OCI-LY7 (cell line): Measurements from ENCODE around the gene PHEX. TPM values are rescaled to one million over a fixed set of nuclear protein-coding genes. Genes with fewer than 3 reads are reported as not detected.

ENCODE experiments used
- BruUV-seq: library from RNA; stranded (reverse); fragments of 400-500 nt; replicated peaks from 2 replicates; lab custom pipeline; 2021; lab: Mats Ljungman, UMichigan
- CTCF ChIA-PET: fragments of 300-600 bp; sonication (Branson Sonifier 250); formaldehyde crosslinking; loops from one replicate; lab custom pipeline; 2022; ENCODE audit warnings: antibody characterized with exemption; ENCODE audit not compliant: unreplicated experiment; lab: Charles Lee
- POLR2A ChIA-PET: fragments of 300-600 bp; sonication (Branson Sonifier 250); formaldehyde crosslinking; loops from one replicate; lab custom pipeline; 2022; ENCODE audit warnings: antibody characterized with exemption; lab: Charles Lee
- DNase-seq: peaks from one replicate; pipeline ENCODE4 v3.0.0-alpha.2; 2015; ENCODE audit warnings: low spot score
- H2AFZ ChIP-seq: fragments of 200-600 bp; sonication (generic), shearing (Covaris generic); 2 replicates; pipeline ENCODE4 v1.6.1; 2014; ENCODE audit warnings: mild to moderate bottlenecking, antibody characterized with exemption, low read length, moderate library complexity
- H3K27ac ChIP-seq: fragments of 200-600 bp; sonication (generic); 2 replicates; pipeline ENCODE4 v1.5.1; 2014; ENCODE audit warnings: mixed run types, low read depth, mild to moderate bottlenecking, moderate library complexity, low read length, inconsistent platforms; ENCODE audit not compliant: poor library complexity, severe bottlenecking
- H3K36me3 ChIP-seq: fragments of 200-600 bp; sonication (generic); 2 replicates; pipeline ENCODE4 v1.6.1; 2014; ENCODE audit warnings: mild to moderate bottlenecking, antibody characterized with exemption, low read length, moderate library complexity, mixed read lengths; ENCODE audit not compliant: insufficient read depth
- H3K4me1 ChIP-seq: fragments of 200-600 bp; sonication (generic); 2 replicates; pipeline ENCODE4 v1.5.1; 2014; ENCODE audit warnings: mild to moderate bottlenecking, low read length; ENCODE audit not compliant: insufficient read depth, poor library complexity, severe bottlenecking
- H3K4me2 ChIP-seq: fragments of 200-600 bp; sonication (generic); 2 replicates; pipeline ENCODE4 v1.6.1; 2014; ENCODE audit warnings: mild to moderate bottlenecking, low read length
- H3K4me3 ChIP-seq: fragments of 200-600 bp; sonication (generic); 2 replicates; pipeline ENCODE4 v1.5.1; 2014; ENCODE audit warnings: mild to moderate bottlenecking, low read depth, low read length; ENCODE audit not compliant: poor library complexity, severe bottlenecking
- H3K79me2 ChIP-seq: fragments of 200-600 bp; sonication (generic); 2 replicates; pipeline ENCODE4 v1.6.1; 2016; ENCODE audit warnings: low read depth, mild to moderate bottlenecking, low read length, moderate library complexity, mixed read lengths; ENCODE audit not compliant: insufficient read depth
- H3K9me2 ChIP-seq: fragments of 200-600 bp; sonication (generic); 2 replicates; pipeline ENCODE4 v1.6.1; 2016; ENCODE audit warnings: mild to moderate bottlenecking, low read length, mixed read lengths; ENCODE audit not compliant: insufficient read depth
- H3K9me3 ChIP-seq: fragments of 200-600 bp; sonication (generic); 2 replicates; pipeline ENCODE4 v1.6.1; 2014; ENCODE audit warnings: mild to moderate bottlenecking, mixed run types, low read length, mixed read lengths
- H4K20me1 ChIP-seq: fragments of 200-600 bp; sonication (generic); 2 replicates; pipeline ENCODE4 v1.6.1; 2014; ENCODE audit warnings: mild to moderate bottlenecking, antibody characterized with exemption, low read length, moderate library complexity, mixed read lengths; ENCODE audit not compliant: insufficient read depth
- CTCF ChIP-seq: fragments of 200-600 bp; sonication (generic); conservative IDR thresholded peaks from 2 replicates; pipeline ENCODE4 v1.5.1; 2014; ENCODE audit warnings: mild to moderate bottlenecking, antibody characterized with exemption, low read length, moderate library complexity, mixed read lengths
- EZH2phosphoT487 ChIP-seq: fragments of 200-600 bp; sonication (generic); IDR thresholded peaks from 2 replicates; pipeline ENCODE4 v1.6.1; 2018; ENCODE audit warnings: low read depth, borderline replicate concordance, mild to moderate bottlenecking, mixed run types, antibody characterized with exemption, low read length, moderate library complexity, mixed read lengths
- intact Hi-C: fragments of 100-400 bp; cut with micrococcal nuclease; formaldehyde crosslinking; loops from one replicate; pipeline ENCODE4 v1.10.0; 2022; ENCODE audit not compliant: unreplicated experiment
- total RNA-seq, 2 experiments: library from RNA; depleted of rRNA in 1 of 2; stranded (reverse); fragments of >200 nt in 1 of 2; shearing (Covaris generic) in 1 of 2; gene quantifications; 2 replicates each; pipeline ENCODE4 v1.2.3, GENCODE V29; 2014 to 2022

PHEX gene
- total RNA-seq, 2 experiments from 2014 or later: 0.09 TPM; not detected in 1

GRCh38 chrX:21989384-21989783 is 42.7 kb upstream of the PHEX start:
- no peak overlapping the region for H3K4me3 ChIP-seq
- H3K4me1 ChIP-seq: no peaks in the 10 kb centered on the region
- TF ChIP-seq EZH2phosphoT487: no peak
- TF ChIP-seq CTCF: no peak
- no peaks in the 10 kb centered on the region for H3K9me2 ChIP-seq
- POLR2A ChIA-PET: interaction anchor here (0.6 kb wide), 1 partner anchor 13 kb away, joined by 4 read pairs; no protein-coding TSS in a partner anchor
- H3K9me3 ChIP-seq: no peaks in the 10 kb centered on the region
- H2AFZ ChIP-seq: no peak overlapping the region
- no peak for DNase-seq
- no peaks in the 10 kb centered on the region for H4K20me1 ChIP-seq
- intact Hi-C loops: no loop called here
- no peaks in the 10 kb centered on the region for H3K79me2 ChIP-seq
- no peak overlapping the region for H3K27ac ChIP-seq
- H3K4me2 ChIP-seq: no peak overlapping the region
- BruUV-seq: no TSS peak
- CTCF ChIA-PET: no interaction called here
- peaks cover 37% of the 10 kb centered on the region for H3K36me3 ChIP-seq

GRCh38 chrX:21990832-21991231 is 41.3 kb upstream of the PHEX start:
- no peak overlapping the region for H3K4me3 ChIP-seq
- no peaks in the 10 kb centered on the region for H3K9me3 ChIP-seq
- H3K4me2 ChIP-seq: no peak overlapping the region
- no TSS peak for BruUV-seq
- peaks cover 35% of the 10 kb centered on the region for H3K36me3 ChIP-seq
- CTCF ChIA-PET: no interaction called here
- H4K20me1 ChIP-seq: no peaks in the 10 kb centered on the region
- no peak overlapping the region for H3K27ac ChIP-seq
- H3K4me1 ChIP-seq: no peaks in the 10 kb centered on the region
- TF ChIP-seq CTCF (no peak), EZH2phosphoT487 (no peak)
- H2AFZ ChIP-seq: no peak overlapping the region
- intact Hi-C loops: no loop called here
- no peak for DNase-seq
- POLR2A ChIA-PET: no interaction called here
- no peaks in the 10 kb centered on the region for H3K9me2 ChIP-seq
- no peaks in the 10 kb centered on the region for H3K79me2 ChIP-seq

- Histone ChIP-seq H3K4me1 (no peaks in the 10 kb centered on the region), H2AFZ (no peak overlapping the region), H3K27ac (no peak overlapping the region), H3K36me3 (peaks cover 31% of the 10 kb centered on the region), H3K4me3 (no peak overlapping the region), H4K20me1 (no peaks in the 10 kb centered on the region), H3K9me2 (no peaks in the 10 kb centered on the region), H3K4me2 (no peak overlapping the region), H3K79me2 (no peaks in the 10 kb centered on the region), H3K9me3 (no peaks in the 10 kb centered on the region)
- no peak for DNase-seq
- intact Hi-C loops: no loop called here
- CTCF ChIA-PET: no interaction called here
- no TSS peak for BruUV-seq
- POLR2A ChIA-PET: no interaction called here
- TF ChIP-seq CTCF (no peak), EZH2phosphoT487 (no peak)
These were observed 40.6 kb upstream of the PHEX start for GRCh38 chrX:21991504-21991903.
